Prostate gland (tissue), 2 donors: ENCODE results near the gene RASSF5. TPM values are rescaled to one million over a fixed set of nuclear protein-coding genes. Genes with fewer than 3 reads are reported as not detected.

ENCODE experiments used
- DNase-seq: peaks from one replicate; pipeline ENCODE4 v3.0.0-alpha.2; 2019; ENCODE audit warnings: low spot score
- H3K27ac ChIP-seq, 2 donors: fragments of 200-600 bp; sonication (generic); 2 replicates each; pipeline ENCODE4 v1.5.1; 2017 to 2019
- H3K27me3 ChIP-seq: fragments of 200-600 bp; sonication (generic); replicated peaks from 2 replicates; pipeline ENCODE4 v1.5.1; 2019; ENCODE audit not compliant: insufficient read depth
- H3K36me3 ChIP-seq, 2 donors: fragments of 200-600 bp; sonication (generic); 1 replicate in 1 of 2; 2 replicates in 1 of 2; pipeline versions ENCODE4 v1.5.1 to v1.8.1; 2017 to 2019
- H3K4me1 ChIP-seq: fragments of 200-600 bp; sonication (generic); replicated peaks from 2 replicates; pipeline ENCODE4 v1.5.1; 2019
- H3K4me3 ChIP-seq, 2 donors: fragments of 200-600 bp; sonication (generic); 2 replicates each; pipeline ENCODE4 v1.5.1; 2017 to 2019
- H3K9me3 ChIP-seq: fragments of 200-600 bp; sonication (generic); 2 replicates; pipeline ENCODE4 v1.5.1; 2017
- POLR2A ChIP-seq: fragments of 450-650 bp; IDR thresholded peaks from one replicate; pipeline ENCODE4 v1.6.1; 2016; ENCODE audit warnings: antibody characterized with exemption, mild to moderate bottlenecking
- POLR2AphosphoS5 ChIP-seq: sonication (generic); formaldehyde crosslinking; IDR thresholded peaks from one replicate; pipeline ENCODE4 v1.6.1; 2017; ENCODE audit warnings: antibody characterized with exemption
- WGBS: methylation state at CpG from one replicate; pipeline ENCODE4 v1.1.5; 2018; 5-methylcytosine and 5-hydroxymethylcytosine counted together
- intact Hi-C: fragments of 100-400 bp; cut with DNase I; formaldehyde crosslinking; loops from one replicate; pipeline ENCODE4 v1.14.2; 2022
- total RNA-seq, 2 donors: library from RNA; depleted of rRNA; stranded (reverse); fragments of >200 nt; gene quantifications; one replicate each; pipeline ENCODE4 v1.1.0, GENCODE V29; 2016
- TF ChIP-seq, protein P1 (sequence below), 4 experiments: fragments of 200-600 bp in 2 of 4; fragments of 450-650 bp in 2 of 4; sonication (generic) in 2 of 4; IDR thresholded peaks; 1 replicate in 3 of 4; 2 replicates in 1 of 4; pipeline ENCODE4 v1.5.1; 2016 to 2019; ENCODE audit warnings: antibody characterized with exemption in 4 of 4, mild to moderate bottlenecking in 2 of 4, moderate library complexity in 2 of 4

The RASSF5 gene
- total RNA-seq, 2 donors from 2014 or later, result 22.2 to 42.5 TPM

DNA sequence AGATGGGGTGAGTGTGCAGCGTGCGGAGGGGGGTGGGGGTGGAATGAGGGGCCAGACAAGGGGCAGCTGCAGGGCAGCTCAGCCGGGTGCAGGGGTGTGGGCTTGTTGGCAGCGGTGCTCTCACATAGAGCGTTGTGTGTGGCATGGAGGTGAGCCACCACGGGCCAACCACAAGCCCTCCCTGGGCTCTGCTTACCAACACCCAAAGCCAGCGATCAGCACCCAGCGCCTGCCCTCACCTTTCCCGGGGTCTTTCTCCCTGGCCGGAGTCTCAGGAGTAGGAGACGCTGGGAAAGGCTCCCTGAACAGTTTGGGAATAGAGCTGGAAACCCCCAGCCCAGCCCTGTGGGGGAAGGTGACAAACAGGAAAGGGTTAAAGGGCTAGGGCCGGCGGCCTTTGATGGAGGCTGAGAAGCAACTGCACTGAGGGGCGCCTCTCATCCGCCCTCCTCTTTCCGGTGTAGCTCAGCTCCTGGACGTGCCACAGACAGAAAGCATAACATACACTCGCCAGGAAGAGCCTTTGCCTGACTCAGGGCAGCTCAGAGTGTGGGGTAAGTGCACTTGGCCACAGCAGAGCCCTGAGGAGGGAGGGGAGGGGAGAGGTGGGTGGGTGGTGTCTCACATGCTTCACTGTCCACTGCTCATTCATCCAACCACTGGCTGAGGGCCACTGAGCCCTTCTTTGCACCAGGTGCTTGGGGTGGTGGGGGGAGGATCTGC is 36.5 kb upstream of the RASSF5 start:
- 3% methylated on average over 17 of the region's 18 CpGs for WGBS
- no peaks in the 10 kb centered on the region for H3K27me3 ChIP-seq
- H3K36me3 ChIP-seq, result no peaks in the 10 kb centered on the region
- H3K4me1 ChIP-seq, result peaks cover 7% of the 10 kb centered on the region
- H3K9me3 ChIP-seq, result no peaks in the 10 kb centered on the region
- H3K27ac ChIP-seq, result peak overlapping the region; percentile 5 to 29
- DNase-seq, result no peak
- intact Hi-C loops, result no loop called here
- TF ChIP-seq, protein P1, sequence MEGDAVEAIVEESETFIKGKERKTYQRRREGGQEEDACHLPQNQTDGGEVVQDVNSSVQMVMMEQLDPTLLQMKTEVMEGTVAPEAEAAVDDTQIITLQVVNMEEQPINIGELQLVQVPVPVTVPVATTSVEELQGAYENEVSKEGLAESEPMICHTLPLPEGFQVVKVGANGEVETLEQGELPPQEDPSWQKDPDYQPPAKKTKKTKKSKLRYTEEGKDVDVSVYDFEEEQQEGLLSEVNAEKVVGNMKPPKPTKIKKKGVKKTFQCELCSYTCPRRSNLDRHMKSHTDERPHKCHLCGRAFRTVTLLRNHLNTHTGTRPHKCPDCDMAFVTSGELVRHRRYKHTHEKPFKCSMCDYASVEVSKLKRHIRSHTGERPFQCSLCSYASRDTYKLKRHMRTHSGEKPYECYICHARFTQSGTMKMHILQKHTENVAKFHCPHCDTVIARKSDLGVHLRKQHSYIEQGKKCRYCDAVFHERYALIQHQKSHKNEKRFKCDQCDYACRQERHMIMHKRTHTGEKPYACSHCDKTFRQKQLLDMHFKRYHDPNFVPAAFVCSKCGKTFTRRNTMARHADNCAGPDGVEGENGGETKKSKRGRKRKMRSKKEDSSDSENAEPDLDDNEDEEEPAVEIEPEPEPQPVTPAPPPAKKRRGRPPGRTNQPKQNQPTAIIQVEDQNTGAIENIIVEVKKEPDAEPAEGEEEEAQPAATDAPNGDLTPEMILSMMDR (IDR thresholded peaks at IDR 0.05), result no peak
- TF ChIP-seq POLR2A (no peak), POLR2AphosphoS5 (no peak)
- peak overlapping the region; percentile 45 to 52 for H3K4me3 ChIP-seq

DNA sequence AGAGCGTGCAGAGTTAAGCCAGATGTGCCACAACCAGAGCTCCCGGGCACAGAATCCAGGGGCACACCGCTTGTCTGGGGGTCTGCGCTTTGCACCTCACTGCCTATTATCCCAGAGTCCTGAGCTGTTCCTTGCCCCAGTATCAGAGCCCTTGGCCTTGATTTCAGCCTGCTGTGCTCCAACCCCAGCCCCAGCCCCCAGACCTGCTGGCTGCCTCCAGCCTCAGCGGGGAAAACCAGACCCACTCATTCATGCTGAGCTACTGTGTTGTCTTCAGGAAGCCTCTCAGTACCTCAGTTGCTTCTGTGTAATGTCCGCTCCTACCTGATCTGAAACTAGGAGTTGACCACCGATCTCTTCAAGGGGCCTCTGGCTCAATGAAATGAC is 35.9 kb upstream of the RASSF5 start:
- 71% methylated on average over 7 of the region's 7 CpGs for WGBS
- TF ChIP-seq, protein P1 (IDR thresholded peaks at IDR 0.05), result no peak
- no peak for TF ChIP-seq POLR2AphosphoS5
- no peak for TF ChIP-seq POLR2A
- H3K27ac ChIP-seq, result no peak overlapping the region

DNA sequence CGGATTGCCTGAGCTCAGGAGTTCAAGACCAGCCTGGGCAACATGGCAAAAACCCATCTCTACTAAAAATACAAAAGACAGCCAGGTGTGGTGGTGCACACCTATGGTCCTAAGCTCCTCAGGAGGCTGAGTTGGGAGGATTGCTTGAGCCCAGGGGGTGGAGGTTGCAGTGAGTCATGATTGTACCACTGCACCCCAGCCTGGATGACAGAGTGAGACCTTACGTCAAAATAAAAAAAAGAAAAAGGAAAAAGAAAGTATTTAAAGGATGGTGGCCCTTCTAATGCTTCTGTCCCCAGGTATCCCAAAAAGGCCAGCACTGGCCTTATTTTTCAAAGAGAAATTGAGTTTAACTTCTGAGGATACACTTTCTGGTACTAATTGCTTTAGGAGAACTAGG is 35.3 kb upstream of the RASSF5 start:
- DNase-seq, result no peak
- Histone ChIP-seq H3K4me1 (peaks cover 7% of the 10 kb centered on the region), H3K36me3 (no peaks in the 10 kb centered on the region), H3K4me3 (no peak overlapping the region), H3K27ac (no peak overlapping the region), H3K27me3 (no peaks in the 10 kb centered on the region), H3K9me3 (no peaks in the 10 kb centered on the region)
- WGBS, result 87% methylated on average over 2 of the region's 2 CpGs
- intact Hi-C loops, result no loop called here
- TF ChIP-seq POLR2AphosphoS5, result no peak
- TF ChIP-seq POLR2A, result no peak
- TF ChIP-seq, protein P1 (IDR thresholded peaks at IDR 0.05), result no peak

More for the DNA sequence above, 35.9 kb upstream of the RASSF5 start:
- intact Hi-C loops, result no loop called here
- no peaks in the 10 kb centered on the region for H3K27me3 ChIP-seq
- peaks cover 7% of the 10 kb centered on the region for H3K4me1 ChIP-seq
- peak overlapping the region in 1 of 2 donors; percentile 45 for H3K4me3 ChIP-seq
- no peak for DNase-seq
- H3K36me3 ChIP-seq, result no peaks in the 10 kb centered on the region
- no peaks in the 10 kb centered on the region for H3K9me3 ChIP-seq

DNA sequence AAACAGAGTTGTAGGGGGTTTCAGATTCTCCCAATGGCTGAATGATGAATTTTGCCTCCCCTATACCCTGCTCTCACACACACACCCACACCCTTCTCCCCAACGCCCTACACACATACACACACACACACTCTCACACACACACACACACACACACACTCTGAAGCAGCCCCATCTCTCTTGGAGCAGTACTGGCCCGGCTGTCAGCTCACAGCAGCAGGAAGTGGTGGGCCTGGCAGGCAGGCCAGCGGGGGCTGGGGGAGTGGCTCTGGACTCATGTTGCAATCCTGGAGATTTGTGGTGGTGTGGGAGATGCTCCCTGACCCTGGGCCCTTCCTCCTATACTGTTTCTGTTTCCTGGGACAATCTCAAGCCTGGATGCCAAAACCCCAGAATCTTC is 34.9 kb upstream of the RASSF5 start:
- 53% methylated on average over 3 of the region's 3 CpGs for WGBS
- H3K4me3 ChIP-seq, result no peak overlapping the region
- TF ChIP-seq POLR2AphosphoS5, result no peak
- TF ChIP-seq, protein P1 (IDR thresholded peaks at IDR 0.05), result no peak
- intact Hi-C loops, result no loop called here
- no peaks in the 10 kb centered on the region for H3K27me3 ChIP-seq
- H3K9me3 ChIP-seq, result no peaks in the 10 kb centered on the region
- DNase-seq, result no peak
- no peaks in the 10 kb centered on the region for H3K36me3 ChIP-seq
- no peak overlapping the region for H3K27ac ChIP-seq
- peaks cover 7% of the 10 kb centered on the region for H3K4me1 ChIP-seq

DNA sequence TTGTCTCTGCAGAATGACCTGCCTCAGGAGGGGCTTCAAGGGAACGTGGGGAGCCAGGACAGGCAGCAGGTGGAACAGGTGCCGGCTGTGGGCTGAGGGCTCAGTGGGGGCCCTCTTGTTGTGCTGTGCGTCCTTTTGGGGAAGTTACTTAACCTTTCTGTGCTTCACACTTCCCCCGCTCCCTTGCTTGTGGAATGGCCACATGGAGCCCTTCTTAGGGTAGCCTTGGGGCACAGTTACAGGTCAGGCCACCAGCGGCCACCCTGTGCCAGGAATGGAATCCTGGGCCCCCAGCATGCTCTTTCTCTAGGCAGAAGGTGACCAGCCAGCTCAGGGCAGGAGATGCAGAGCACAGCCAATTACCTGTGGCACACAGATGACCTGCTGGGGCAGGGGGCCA is 34.4 kb upstream of the RASSF5 start:
- TF ChIP-seq, protein P1 (IDR thresholded peaks at IDR 0.05), result no peak
- TF ChIP-seq POLR2AphosphoS5 (no peak), POLR2A (no peak)
- H3K27me3 ChIP-seq, result no peaks in the 10 kb centered on the region
- H3K9me3 ChIP-seq, result no peaks in the 10 kb centered on the region
- H3K36me3 ChIP-seq, result no peaks in the 10 kb centered on the region
- intact Hi-C loops, result no loop called here
- H3K4me1 ChIP-seq, result peaks cover 7% of the 10 kb centered on the region
- DNase-seq, result no peak
- 70% methylated on average over 5 of the region's 5 CpGs for WGBS
- H3K27ac ChIP-seq, result no peak overlapping the region
- no peak overlapping the region for H3K4me3 ChIP-seq
